ENCODE results near the gene VANGL2. TPM values are rescaled to one million over a fixed set of nuclear protein-coding genes. Genes with fewer than 3 reads are reported as not detected.

The VANGL2 gene
- total RNA-seq, 1 donor from 2014 or later: 17.7 TPM

DNA sequence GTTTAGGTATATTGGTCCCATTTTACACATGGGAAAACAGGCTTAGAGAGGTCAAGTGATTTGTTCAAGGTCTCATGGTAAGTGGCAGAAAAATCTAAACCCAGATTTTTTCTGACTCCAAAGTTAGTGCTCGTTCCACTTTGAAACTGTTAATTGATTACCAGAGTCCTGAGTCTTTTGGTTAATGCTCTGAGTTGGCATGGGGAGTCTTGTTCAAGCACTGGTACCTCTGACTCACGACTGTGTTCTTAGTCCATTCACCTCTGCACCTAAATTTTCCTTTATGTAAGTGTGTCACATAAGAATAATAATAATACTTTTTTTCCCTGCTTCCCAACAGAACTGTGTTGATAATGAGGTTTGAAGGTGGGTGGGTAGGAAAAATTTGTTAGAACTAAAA lies 59.3 kb downstream of the VANGL2 start:
- TF ChIP-seq, protein P1, sequence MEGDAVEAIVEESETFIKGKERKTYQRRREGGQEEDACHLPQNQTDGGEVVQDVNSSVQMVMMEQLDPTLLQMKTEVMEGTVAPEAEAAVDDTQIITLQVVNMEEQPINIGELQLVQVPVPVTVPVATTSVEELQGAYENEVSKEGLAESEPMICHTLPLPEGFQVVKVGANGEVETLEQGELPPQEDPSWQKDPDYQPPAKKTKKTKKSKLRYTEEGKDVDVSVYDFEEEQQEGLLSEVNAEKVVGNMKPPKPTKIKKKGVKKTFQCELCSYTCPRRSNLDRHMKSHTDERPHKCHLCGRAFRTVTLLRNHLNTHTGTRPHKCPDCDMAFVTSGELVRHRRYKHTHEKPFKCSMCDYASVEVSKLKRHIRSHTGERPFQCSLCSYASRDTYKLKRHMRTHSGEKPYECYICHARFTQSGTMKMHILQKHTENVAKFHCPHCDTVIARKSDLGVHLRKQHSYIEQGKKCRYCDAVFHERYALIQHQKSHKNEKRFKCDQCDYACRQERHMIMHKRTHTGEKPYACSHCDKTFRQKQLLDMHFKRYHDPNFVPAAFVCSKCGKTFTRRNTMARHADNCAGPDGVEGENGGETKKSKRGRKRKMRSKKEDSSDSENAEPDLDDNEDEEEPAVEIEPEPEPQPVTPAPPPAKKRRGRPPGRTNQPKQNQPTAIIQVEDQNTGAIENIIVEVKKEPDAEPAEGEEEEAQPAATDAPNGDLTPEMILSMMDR (IDR thresholded peaks at IDR 0.05): no peak
- H3K9me3 Mint-ChIP-seq (ENCODE audit: unreplicated experiment): no peaks in the 10 kb centered on the region
- no peaks in the 10 kb centered on the region for H3K36me3 Mint-ChIP-seq (ENCODE audit: unreplicated experiment)
- no peak overlapping the region for H3K4me3 Mint-ChIP-seq (ENCODE audit: unreplicated experiment)
- no peak overlapping the region for H3K27ac Mint-ChIP-seq (ENCODE audit: unreplicated experiment)
- no peak for DNase-seq (ENCODE audit: extremely low spot score, unreplicated experiment)
- H3K4me1 Mint-ChIP-seq (ENCODE audit: unreplicated experiment): no peaks in the 10 kb centered on the region
- peaks cover 13% of the 10 kb centered on the region for H3K27me3 Mint-ChIP-seq (ENCODE audit: unreplicated experiment)

DNA sequence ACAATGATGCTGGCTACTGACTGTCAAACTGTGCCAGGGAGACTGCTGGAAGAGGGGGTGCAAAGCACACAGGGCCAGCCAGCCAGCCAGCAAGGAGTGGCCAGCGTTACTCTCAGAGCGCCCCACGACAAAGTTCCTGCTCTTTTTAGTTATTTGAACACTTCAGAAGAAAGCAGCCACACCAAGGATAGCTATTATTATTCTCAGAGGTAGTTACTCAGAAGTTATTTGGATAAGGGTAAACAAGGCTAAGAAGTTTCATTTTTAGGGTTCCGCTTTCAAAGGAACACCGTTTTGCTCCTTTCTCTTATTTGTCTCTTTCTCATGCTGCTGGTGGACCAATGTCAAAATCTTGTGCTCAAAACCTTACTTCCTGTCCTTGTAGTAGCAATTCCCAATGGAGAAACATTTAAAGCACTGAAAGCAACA lies 59.9 kb downstream of the VANGL2 start:
- Mint-ChIP-seq H3K4me1 (ENCODE audit: unreplicated experiment) (peaks cover 2% of the 10 kb centered on the region), H3K36me3 (ENCODE audit: unreplicated experiment) (no peaks in the 10 kb centered on the region), H3K27me3 (ENCODE audit: unreplicated experiment) (peaks cover 14% of the 10 kb centered on the region), H3K4me3 (ENCODE audit: unreplicated experiment) (no peak overlapping the region), H3K9me3 (ENCODE audit: unreplicated experiment) (no peaks in the 10 kb centered on the region), H3K27ac (ENCODE audit: unreplicated experiment) (no peak overlapping the region)
- TF ChIP-seq, protein P1 (IDR thresholded peaks at IDR 0.05): no peak
- no peak for DNase-seq (ENCODE audit: extremely low spot score, unreplicated experiment)

DNA sequence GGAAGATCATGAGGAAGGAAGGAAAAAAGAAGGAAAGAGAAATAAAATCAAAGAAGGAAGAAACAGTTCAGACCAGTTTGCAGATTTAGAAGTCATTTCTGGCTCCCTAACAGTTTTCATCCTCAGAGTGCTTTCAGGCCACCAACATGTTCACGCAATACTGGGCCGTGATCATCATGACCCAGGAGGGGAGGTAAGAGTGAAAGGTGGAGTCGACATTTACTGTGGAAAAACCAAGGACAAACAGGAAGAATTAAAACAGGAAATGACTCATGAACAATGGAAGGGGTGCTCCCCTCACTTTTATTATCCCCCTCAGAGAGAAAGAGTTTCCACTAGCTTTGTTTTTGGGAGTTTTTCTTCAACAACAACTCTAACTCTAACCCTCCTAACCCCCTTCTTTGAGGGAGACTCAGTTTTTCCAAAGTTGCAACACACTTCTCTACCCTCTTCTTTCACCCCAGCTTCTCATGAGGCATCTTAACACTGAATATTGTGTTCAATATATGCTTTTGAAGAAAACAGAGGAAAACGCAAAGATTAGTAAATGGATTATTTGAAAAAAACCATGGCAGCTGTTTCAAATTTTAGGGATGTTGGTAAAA lies 60.4 kb downstream of the VANGL2 start:
- H3K4me1 Mint-ChIP-seq (ENCODE audit: unreplicated experiment): peaks cover 2% of the 10 kb centered on the region

DNA sequence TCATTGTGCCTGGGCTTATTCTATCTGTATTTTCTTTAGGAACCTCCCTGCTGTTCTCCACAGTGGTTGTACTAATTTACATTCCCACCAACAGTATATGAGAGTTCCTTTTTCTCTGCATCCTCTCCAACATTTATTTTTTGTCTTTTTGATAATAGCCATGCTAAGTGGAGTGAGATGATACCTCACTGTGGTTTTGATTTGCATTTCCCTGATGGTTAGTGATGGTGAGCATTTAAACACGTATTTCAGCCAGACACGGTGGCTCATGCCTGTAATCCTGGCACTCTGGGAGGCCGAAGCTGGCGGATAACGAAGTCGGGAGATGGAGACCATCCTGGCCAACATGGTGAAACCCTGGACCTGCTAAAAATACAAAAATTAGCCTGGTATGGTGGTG lies 64.8 kb downstream of the VANGL2 start:
- H3K27me3 Mint-ChIP-seq (ENCODE audit: unreplicated experiment): peaks cover 24% of the 10 kb centered on the region
- TF ChIP-seq, protein P1 (IDR thresholded peaks at IDR 0.05): no peak
- H3K9me3 Mint-ChIP-seq (ENCODE audit: unreplicated experiment): no peaks in the 10 kb centered on the region
- DNase-seq (ENCODE audit: extremely low spot score, unreplicated experiment): no peak
- H3K4me1 Mint-ChIP-seq (ENCODE audit: unreplicated experiment): peaks cover 2% of the 10 kb centered on the region
- H3K27ac Mint-ChIP-seq (ENCODE audit: unreplicated experiment): no peak overlapping the region
- no peak overlapping the region for H3K4me3 Mint-ChIP-seq (ENCODE audit: unreplicated experiment)
- H3K36me3 Mint-ChIP-seq (ENCODE audit: unreplicated experiment): no peaks in the 10 kb centered on the region

More for the DNA sequence above, 60.4 kb downstream of the VANGL2 start:
- H3K9me3 Mint-ChIP-seq (ENCODE audit: unreplicated experiment): no peaks in the 10 kb centered on the region
- no peak overlapping the region for H3K4me3 Mint-ChIP-seq (ENCODE audit: unreplicated experiment)
- no peaks in the 10 kb centered on the region for H3K36me3 Mint-ChIP-seq (ENCODE audit: unreplicated experiment)
- no peak for DNase-seq (ENCODE audit: extremely low spot score, unreplicated experiment)
- TF ChIP-seq, protein P1 (IDR thresholded peaks at IDR 0.05): no peak
- H3K27ac Mint-ChIP-seq (ENCODE audit: unreplicated experiment): no peak overlapping the region
- H3K27me3 Mint-ChIP-seq (ENCODE audit: unreplicated experiment): peaks cover 18% of the 10 kb centered on the region

DNA sequence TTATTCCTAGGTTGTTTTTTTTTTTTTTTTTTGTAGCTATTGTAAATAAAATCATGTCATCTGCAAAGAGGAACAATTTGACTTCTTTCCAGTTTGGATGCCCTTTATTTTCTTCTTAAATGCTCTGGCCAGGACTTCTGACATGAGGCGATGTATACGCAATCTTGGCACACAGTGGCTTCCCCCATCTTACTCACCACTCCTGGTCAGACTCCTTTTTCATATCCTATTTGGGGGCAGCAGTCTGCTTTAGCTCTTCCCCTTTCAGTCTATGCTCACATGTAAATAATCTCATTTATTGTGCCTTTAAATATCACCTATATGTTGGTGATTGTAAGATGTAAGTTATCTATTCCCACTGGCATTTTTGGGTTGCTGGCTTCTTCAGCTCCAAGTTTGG lies 66.6 kb downstream of the VANGL2 start:
- TF ChIP-seq, protein P1 (IDR thresholded peaks at IDR 0.05): no peak
- Mint-ChIP-seq H3K36me3 (ENCODE audit: unreplicated experiment) (no peaks in the 10 kb centered on the region), H3K4me3 (ENCODE audit: unreplicated experiment) (no peak overlapping the region), H3K4me1 (ENCODE audit: unreplicated experiment) (peaks cover 2% of the 10 kb centered on the region), H3K27ac (ENCODE audit: unreplicated experiment) (no peak overlapping the region), H3K27me3 (ENCODE audit: unreplicated experiment) (peaks cover 24% of the 10 kb centered on the region), H3K9me3 (ENCODE audit: unreplicated experiment) (no peaks in the 10 kb centered on the region)
- DNase-seq (ENCODE audit: extremely low spot score, unreplicated experiment): no peak

Measured in osteocyte (in vitro differentiated cells).